ENCODE results near the gene MGMT. TPM values are rescaled to one million over a fixed set of nuclear protein-coding genes. Genes with fewer than 3 reads are reported as not detected.
A peak's percentile ranks its signal among the peaks of the same experiment; 100 is the strongest.

MGMT gene
- total and polyA plus RNA-seq, 4 donors, result 9.9 to 39.6 (median 23.2) TPM

GRCh38 chr10:129755158-129755591 lies 288.1 kb downstream of the MGMT start:
- WGBS, 2 donors, result 85 to 90% methylated on average over 2 of the region's 2 CpGs
- peaks cover 0 to 10% (median 2%) of the 10 kb centered on the region in 4 donors for H3K36me3 ChIP-seq (ENCODE audit: control insufficient read depth in 4 of 4, insufficient read depth in 4 of 4, low read length in 4 of 4)
- H3K4me3 ChIP-seq, result no peak overlapping the region
- peaks cover 0 to 9% (median 1%) of the 10 kb centered on the region in 4 donors for H3K9me3 ChIP-seq (ENCODE audit: control insufficient read depth in 4 of 4, insufficient read depth in 3 of 4, low read length in 3 of 4)
- no peak overlapping the region for H3K9ac ChIP-seq (ENCODE audit: insufficient read depth in 1 of 2, low read length in 2 of 2)
- H3K27me3 ChIP-seq (ENCODE audit: control insufficient read depth in 3 of 3, insufficient read depth in 3 of 3, low read length in 2 of 3), result no peaks in the 10 kb centered on the region
- TF ChIP-seq CTCF (IDR thresholded peaks at IDR 0.05; ENCODE audit: control extremely low read depth, extremely low read depth), result no peak
- H3K4me1 ChIP-seq (ENCODE audit: control insufficient read depth in 5 of 5, insufficient read depth in 5 of 5, low read length in 5 of 5), result no peaks in the 10 kb centered on the region
- H3K27ac ChIP-seq (ENCODE audit: low read depth in 1 of 2, low read length in 1 of 2), result no peak overlapping the region
- DNase-seq, result no peak
- ATAC-seq (ENCODE audit: insufficient read depth, low FRiP score), result no peak

GRCh38 chr10:129755621-129756020 lies 288.6 kb downstream of the MGMT start:
- TF ChIP-seq CTCF (IDR thresholded peaks at IDR 0.05; ENCODE audit: control extremely low read depth, extremely low read depth), result no peak
- H3K4me3 ChIP-seq, result no peak overlapping the region
- no peaks in the 10 kb centered on the region for H3K4me1 ChIP-seq (ENCODE audit: control insufficient read depth in 5 of 5, insufficient read depth in 5 of 5, low read length in 5 of 5)
- 91 to 95% methylated on average over 9 of the region's 9 CpGs for WGBS, 2 donors
- ATAC-seq (ENCODE audit: insufficient read depth, low FRiP score) (no peak), DNase-seq (no peak)
- no peaks in the 10 kb centered on the region for H3K27me3 ChIP-seq (ENCODE audit: control insufficient read depth in 3 of 3, insufficient read depth in 3 of 3, low read length in 2 of 3)
- H3K27ac ChIP-seq (ENCODE audit: low read depth in 1 of 2, low read length in 1 of 2), result no peak overlapping the region
- peaks cover 0 to 10% (median 2%) of the 10 kb centered on the region in 4 donors for H3K36me3 ChIP-seq (ENCODE audit: control insufficient read depth in 4 of 4, insufficient read depth in 4 of 4, low read length in 4 of 4)
- H3K9me3 ChIP-seq (ENCODE audit: control insufficient read depth in 4 of 4, insufficient read depth in 3 of 4, low read length in 3 of 4), result peaks cover 0 to 9% (median under 1%) of the 10 kb centered on the region in 4 donors
- H3K9ac ChIP-seq (ENCODE audit: insufficient read depth in 1 of 2, low read length in 2 of 2), result no peak overlapping the region

GRCh38 chr10:129756912-129757901 lies 290.2 kb downstream of the MGMT start:
- ATAC-seq (ENCODE audit: insufficient read depth, low FRiP score) (peak; percentile 68), DNase-seq (peak in 2 of 3 donors; percentile 12 to 48)
- Histone ChIP-seq H3K36me3 (ENCODE audit: control insufficient read depth in 4 of 4, insufficient read depth in 4 of 4, low read length in 4 of 4) (peaks cover 0 to 13% (median 2%) of the 10 kb centered on the region in 4 donors), H3K9me3 (ENCODE audit: control insufficient read depth in 4 of 4, insufficient read depth in 3 of 4, low read length in 3 of 4) (peaks cover 0 to 7% (median 0%) of the 10 kb centered on the region in 4 donors), H3K4me1 (ENCODE audit: control insufficient read depth in 5 of 5, insufficient read depth in 5 of 5, low read length in 5 of 5) (no peaks in the 10 kb centered on the region), H3K27me3 (ENCODE audit: control insufficient read depth in 3 of 3, insufficient read depth in 3 of 3, low read length in 2 of 3) (no peaks in the 10 kb centered on the region), H3K27ac (ENCODE audit: low read depth in 1 of 2, low read length in 1 of 2) (no peak overlapping the region), H3K9ac (ENCODE audit: insufficient read depth in 1 of 2, low read length in 2 of 2) (no peak overlapping the region), H3K4me3 (no peak overlapping the region)
- no peak for TF ChIP-seq CTCF (IDR thresholded peaks at IDR 0.05; ENCODE audit: control extremely low read depth, extremely low read depth)
- WGBS, 2 donors, result 18 to 29% methylated on average over 21 of the region's 21 CpGs
